Transverse colon (tissue), 4 donors: ENCODE data around the gene MBD5. TPM values are rescaled to one million over a fixed set of nuclear protein-coding genes. Genes with fewer than 3 reads are reported as not detected.

Experiments used
- DNase-seq: peaks from one replicate; pipeline ENCODE4 v3.0.0-alpha.2; 2019
- H3K27ac ChIP-seq, 4 donors: fragments of 200-600 bp; sonication (generic); 2 replicates each; pipeline ENCODE4 v1.5.1; 2016 to 2018; ENCODE audit warnings: inconsistent platforms in 4 of 4
- H3K27me3 ChIP-seq: fragments of 200-600 bp; sonication (generic); 2 replicates; pipeline ENCODE4 v1.5.1; 2017; ENCODE audit warnings: inconsistent platforms
- H3K36me3 ChIP-seq, 4 donors: fragments of 200-600 bp; sonication (generic); 2 replicates each; pipeline ENCODE4 v1.5.1; 2017 to 2019; ENCODE audit warnings: inconsistent platforms in 4 of 4
- H3K4me1 ChIP-seq, 4 donors: fragments of 200-600 bp; sonication (generic); 2 replicates each; pipeline ENCODE4 v1.5.1; 2017 to 2020; ENCODE audit warnings: inconsistent platforms in 4 of 4
- H3K4me3 ChIP-seq, 4 donors: fragments of 200-600 bp; sonication (generic); 1 replicate in 1 of 4; 2 replicates in 3 of 4; pipeline versions ENCODE4 v1.5.1 to v1.6.1; 2017 to 2019; ENCODE audit warnings: inconsistent platforms in 4 of 4
- H3K9me3 ChIP-seq, 2 donors: fragments of 200-600 bp; sonication (generic); 2 replicates each; pipeline ENCODE4 v1.5.1; 2017 to 2019; ENCODE audit warnings: inconsistent platforms in 2 of 2
- EP300 ChIP-seq: sonication (generic); formaldehyde crosslinking; IDR thresholded peaks from one replicate; pipeline ENCODE4 v1.6.1; 2017; ENCODE audit warnings: antibody characterized with exemption, low read depth
- POLR2A ChIP-seq: fragments of 450-650 bp; IDR thresholded peaks from one replicate; pipeline ENCODE4 v1.6.1; 2016; ENCODE audit warnings: antibody characterized with exemption, mild to moderate bottlenecking, moderate library complexity
- POLR2AphosphoS5 ChIP-seq, 3 donors: sonication (generic); formaldehyde crosslinking; IDR thresholded peaks; one replicate each; pipeline ENCODE4 v1.6.1; 2016; ENCODE audit warnings: antibody characterized with exemption in 3 of 3
- WGBS, 2 donors: methylation state at CpG; one replicate each; pipeline ENCODE4 v1.1.5; 2018; ENCODE audit warnings: low coverage in 1 of 2; 5-methylcytosine and 5-hydroxymethylcytosine counted together
- in situ Hi-C, 4 donors: fragments of 200-750 bp; cut with MboI; loops; one replicate each; pipeline versions ENCODE4 v1.15.0 to v1.15.1; 2017; ENCODE audit warnings: low sequenced_read_pairs in 3 of 4, low pct_ligation_motif_present in 1 of 4, low pct_unique_long_range_greater_than_20kb in 1 of 4
- intact Hi-C: fragments of 100-400 bp; cut with DNase I; formaldehyde crosslinking; loops from one replicate; pipeline ENCODE4 v1.15.1; 2023; ENCODE audit warnings: low total_unique reads
- total RNA-seq, 4 donors: library from RNA; depleted of rRNA; stranded (reverse); fragments of >200 nt; gene quantifications; one replicate each; pipeline ENCODE4 v1.1.0, GENCODE V29; 2016
- TF ChIP-seq, protein P1 (sequence below), 5 experiments: fragments of 200-600 bp in 3 of 5; fragments of 450-650 bp in 2 of 5; sonication (generic) in 3 of 5; IDR thresholded peaks; 1 replicate in 2 of 5; 2 replicates in 3 of 5; pipeline ENCODE4 v1.5.1; 2016 to 2017; ENCODE audit warnings: antibody characterized with exemption in 5 of 5, inconsistent platforms in 3 of 5, mild to moderate bottlenecking in 2 of 5, moderate library complexity in 1 of 5

The MBD5 gene
- total RNA-seq, 4 donors from 2014 or later = 29.9 to 67.3 (median 52.6) TPM

DNA sequence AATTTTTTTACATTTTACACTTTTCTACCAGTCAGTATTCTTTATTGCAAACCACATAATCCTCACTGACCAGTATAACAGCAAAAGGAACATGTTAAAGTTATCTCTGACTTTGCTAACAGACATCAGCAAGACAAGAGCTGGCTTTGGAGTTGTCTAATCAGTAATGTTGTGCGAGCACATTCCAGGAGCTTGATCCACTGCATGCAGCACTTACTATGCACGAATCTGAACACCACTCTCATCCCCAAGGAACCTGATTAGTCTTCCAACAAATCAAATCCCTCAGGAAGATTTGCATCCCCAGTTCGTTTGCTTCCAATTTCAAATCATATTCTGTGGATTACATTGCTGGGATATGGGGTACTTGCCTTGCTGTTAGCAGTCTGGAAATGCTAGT, 354.3 kb downstream of the MBD5 start:
- Histone ChIP-seq H3K27ac (no peak overlapping the region), H3K4me3 (no peak overlapping the region), H3K36me3 (no peaks in the 10 kb centered on the region), H3K27me3 (no peaks in the 10 kb centered on the region), H3K4me1 (no peaks in the 10 kb centered on the region), H3K9me3 (no peaks in the 10 kb centered on the region)
- 56 to 57% methylated on average over 2 to 3 of the region's 3 CpGs for WGBS, 2 donors
- no peak for TF ChIP-seq POLR2A
- TF ChIP-seq, protein P1, sequence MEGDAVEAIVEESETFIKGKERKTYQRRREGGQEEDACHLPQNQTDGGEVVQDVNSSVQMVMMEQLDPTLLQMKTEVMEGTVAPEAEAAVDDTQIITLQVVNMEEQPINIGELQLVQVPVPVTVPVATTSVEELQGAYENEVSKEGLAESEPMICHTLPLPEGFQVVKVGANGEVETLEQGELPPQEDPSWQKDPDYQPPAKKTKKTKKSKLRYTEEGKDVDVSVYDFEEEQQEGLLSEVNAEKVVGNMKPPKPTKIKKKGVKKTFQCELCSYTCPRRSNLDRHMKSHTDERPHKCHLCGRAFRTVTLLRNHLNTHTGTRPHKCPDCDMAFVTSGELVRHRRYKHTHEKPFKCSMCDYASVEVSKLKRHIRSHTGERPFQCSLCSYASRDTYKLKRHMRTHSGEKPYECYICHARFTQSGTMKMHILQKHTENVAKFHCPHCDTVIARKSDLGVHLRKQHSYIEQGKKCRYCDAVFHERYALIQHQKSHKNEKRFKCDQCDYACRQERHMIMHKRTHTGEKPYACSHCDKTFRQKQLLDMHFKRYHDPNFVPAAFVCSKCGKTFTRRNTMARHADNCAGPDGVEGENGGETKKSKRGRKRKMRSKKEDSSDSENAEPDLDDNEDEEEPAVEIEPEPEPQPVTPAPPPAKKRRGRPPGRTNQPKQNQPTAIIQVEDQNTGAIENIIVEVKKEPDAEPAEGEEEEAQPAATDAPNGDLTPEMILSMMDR (IDR thresholded peaks at IDR 0.05) = no peak
- no peak for TF ChIP-seq EP300
- TF ChIP-seq POLR2AphosphoS5 (IDR thresholded peaks at IDR 0.05) = no peak
- in situ Hi-C loops = no loop called here
- intact Hi-C loops = no loop called here
- DNase-seq = no peak

DNA sequence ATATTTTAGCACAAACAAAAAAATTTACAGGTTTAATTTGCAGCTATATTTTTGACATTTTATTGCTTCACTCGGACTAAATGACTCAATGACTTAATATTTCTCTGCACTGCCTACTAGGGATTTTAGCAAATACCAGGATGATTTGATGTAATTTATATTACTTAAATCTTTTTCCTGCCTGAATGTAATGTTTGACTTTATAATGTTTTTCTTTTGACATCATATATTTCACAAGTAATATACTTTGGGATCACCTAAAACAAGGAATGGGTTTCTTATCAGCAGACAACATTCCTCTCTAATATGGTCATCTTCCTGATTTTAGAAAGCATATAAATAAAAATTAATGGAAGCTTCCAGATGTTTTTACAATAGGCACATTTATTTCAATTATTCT, 370.4 kb downstream of the MBD5 start:
- Histone ChIP-seq H3K36me3 (no peaks in the 10 kb centered on the region), H3K9me3 (no peaks in the 10 kb centered on the region), H3K27ac (no peak overlapping the region), H3K27me3 (no peaks in the 10 kb centered on the region), H3K4me1 (peaks cover 0 to 4% (median 0%) of the 10 kb centered on the region in 4 donors), H3K4me3 (no peak overlapping the region)
- intact Hi-C loops (no loop called here), in situ Hi-C loops (no loop called here)
- 53 to 66% methylated on average over 1 of the region's 1 CpG for WGBS, 2 donors
- TF ChIP-seq POLR2A (no peak), EP300 (no peak), POLR2AphosphoS5 (IDR thresholded peaks at IDR 0.05) (no peak)
- TF ChIP-seq, protein P1 (IDR thresholded peaks at IDR 0.05) = no peak
- DNase-seq = no peak

DNA sequence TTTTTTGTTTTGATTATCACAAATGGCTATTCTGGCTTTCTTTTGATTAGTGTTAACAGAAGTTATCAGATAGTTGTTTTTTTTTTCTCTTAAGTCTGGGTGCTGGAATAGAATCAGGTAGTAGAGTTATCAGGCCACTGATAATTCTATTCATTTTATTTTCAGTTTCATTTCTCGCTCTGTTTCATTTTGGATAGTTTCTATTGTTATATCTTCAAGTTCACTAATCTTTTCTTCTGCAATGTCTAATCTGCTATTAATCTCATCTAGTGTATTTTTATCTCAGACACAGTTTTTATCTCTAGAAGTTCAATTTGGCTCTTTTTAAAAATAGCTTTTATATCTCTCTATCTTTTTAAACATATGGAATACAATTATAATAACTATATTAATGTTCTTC, 381.9 kb downstream of the MBD5 start:
- Histone ChIP-seq H3K9me3 (no peaks in the 10 kb centered on the region), H3K4me1 (no peaks in the 10 kb centered on the region), H3K27me3 (no peaks in the 10 kb centered on the region), H3K36me3 (no peaks in the 10 kb centered on the region), H3K4me3 (no peak overlapping the region), H3K27ac (no peak overlapping the region)
- intact Hi-C loops = no loop called here
- WGBS, 2 donors = 75 to 95% methylated on average over 1 of the region's 1 CpG
- TF ChIP-seq, protein P1 (IDR thresholded peaks at IDR 0.05) = no peak
- TF ChIP-seq POLR2AphosphoS5 (IDR thresholded peaks at IDR 0.05) = no peak
- no peak for TF ChIP-seq POLR2A
- TF ChIP-seq EP300 = no peak
- in situ Hi-C loops = no loop called here
- no peak for DNase-seq

- no peak for TF ChIP-seq EP300
- TF ChIP-seq, protein P1 (IDR thresholded peaks at IDR 0.05) = no peak
- no peak for TF ChIP-seq POLR2AphosphoS5 (IDR thresholded peaks at IDR 0.05)
- TF ChIP-seq POLR2A = no peak
- DNase-seq = no peak
- Histone ChIP-seq H3K36me3 (no peaks in the 10 kb centered on the region), H3K9me3 (peaks cover 9 to 11% of the 10 kb centered on the region in 2 donors), H3K27ac (no peak overlapping the region), H3K27me3 (no peaks in the 10 kb centered on the region), H3K4me1 (no peaks in the 10 kb centered on the region), H3K4me3 (no peak overlapping the region)
- intact Hi-C loops = no loop called here
- 87 to 88% methylated on average over 1 of the region's 1 CpG for WGBS, 2 donors
- in situ Hi-C loops = no loop called here
These were observed 390.0 kb downstream of the MBD5 start for GRCh38 chr2:148410899-148411298.
